NT2/D1 (cell line): ENCODE results near the gene PRPF39.

Source experiments
- DNase-seq: peaks from one replicate; pipeline ENCODE4 v3.0.0-alpha.2; 2011; ENCODE audit warnings: low read depth, low spot score
- H3K27me3 ChIP-seq: 2 replicates; pipeline ENCODE4 v1.6.0; 2011; ENCODE audit warnings: mild to moderate bottlenecking; ENCODE audit not compliant: insufficient read length, insufficient read depth
- H3K36me3 ChIP-seq: 2 replicates; pipeline ENCODE4 v1.6.1; 2011; ENCODE audit warnings: mild to moderate bottlenecking, low read length, mixed read lengths; ENCODE audit not compliant: insufficient read depth, insufficient read length
- H3K4me1 ChIP-seq: 2 replicates; pipeline ENCODE4 v1.5.1; 2011; ENCODE audit not compliant: insufficient read depth, insufficient read length
- H3K4me3 ChIP-seq: 2 replicates; pipeline ENCODE4 v1.5.1; 2011; ENCODE audit warnings: low read depth; ENCODE audit not compliant: insufficient read length
- H3K9ac ChIP-seq: 2 replicates; pipeline ENCODE4 v1.6.0; 2011; ENCODE audit warnings: low read depth; ENCODE audit not compliant: insufficient read length
- H3K9me3 ChIP-seq: 2 replicates; pipeline ENCODE4 v1.5.1; 2011; ENCODE audit warnings: mild to moderate bottlenecking, low read length; ENCODE audit not compliant: insufficient read depth
- SUZ12 ChIP-seq: IDR thresholded peaks from 2 replicates; pipeline ENCODE4 v1.6.1; 2011; ENCODE audit not compliant: insufficient read length, insufficient read depth; ENCODE audit errors: extremely low read depth
- YY1 ChIP-seq: IDR thresholded peaks from 2 replicates; pipeline ENCODE4 v1.6.1; 2011; ENCODE audit not compliant: insufficient read length, insufficient read depth
- ZNF274 ChIP-seq: IDR thresholded peaks from 2 replicates; pipeline ENCODE4 v1.6.1; 2011; ENCODE audit warnings: mild to moderate bottlenecking, low read depth, low read length

The PRPF39 gene

DNA sequence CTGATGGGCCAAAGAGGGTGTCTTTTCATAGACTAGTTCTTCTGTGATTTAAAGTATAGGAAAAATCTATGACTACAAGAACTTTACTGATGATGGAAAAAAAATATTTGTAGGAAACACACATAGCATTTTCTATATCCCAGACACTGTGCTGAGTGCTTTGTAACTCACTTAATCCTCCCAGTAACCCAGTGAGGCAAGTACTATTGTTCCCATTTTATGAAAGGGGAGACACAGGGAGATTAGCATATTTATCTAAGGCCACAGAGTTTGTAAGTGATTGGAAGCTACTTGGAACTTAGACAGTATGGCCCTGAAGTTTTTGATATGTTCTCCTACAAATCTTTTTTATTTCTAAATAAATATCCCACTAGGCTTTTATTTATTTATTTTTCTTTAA lies 19.9 kb downstream of the PRPF39 start:
- Histone ChIP-seq H3K4me1 (no peaks in the 10 kb centered on the region), H3K4me3 (no peak overlapping the region), H3K9me3 (no peaks in the 10 kb centered on the region), H3K9ac (no peak overlapping the region), H3K36me3 (peaks cover 52% of the 10 kb centered on the region), H3K27me3 (no peaks in the 10 kb centered on the region)
- TF ChIP-seq ZNF274 (no peak), YY1 (no peak), SUZ12 (no peak)
- no peak for DNase-seq

GRCh38 chr14:45104561-45104960 lies 20.6 kb downstream of the PRPF39 start:
- Histone ChIP-seq H3K27me3 (no peaks in the 10 kb centered on the region), H3K4me3 (no peak overlapping the region), H3K9ac (no peak overlapping the region), H3K4me1 (no peaks in the 10 kb centered on the region), H3K36me3 (peaks cover 60% of the 10 kb centered on the region), H3K9me3 (no peaks in the 10 kb centered on the region)
- DNase-seq: no peak
- no peak for TF ChIP-seq ZNF274
- no peak for TF ChIP-seq SUZ12
- no peak for TF ChIP-seq YY1

GRCh38 chr14:45112896-45113781 lies 29.2 kb downstream of the PRPF39 start:
- no peaks in the 10 kb centered on the region for H3K4me1 ChIP-seq
- H3K9me3 ChIP-seq: no peaks in the 10 kb centered on the region
- peaks cover 73% of the 10 kb centered on the region for H3K36me3 ChIP-seq
- TF ChIP-seq YY1: no peak
- TF ChIP-seq ZNF274: no peak
- TF ChIP-seq SUZ12: no peak
- no peaks in the 10 kb centered on the region for H3K27me3 ChIP-seq
- no peak overlapping the region for H3K9ac ChIP-seq
- no peak for DNase-seq
- H3K4me3 ChIP-seq: no peak overlapping the region

GRCh38 chr14:45114327-45114726 lies 30.4 kb downstream of the PRPF39 start:
- Histone ChIP-seq H3K9ac (no peak overlapping the region), H3K27me3 (no peaks in the 10 kb centered on the region), H3K36me3 (peaks cover 74% of the 10 kb centered on the region), H3K9me3 (no peaks in the 10 kb centered on the region), H3K4me3 (no peak overlapping the region), H3K4me1 (no peaks in the 10 kb centered on the region)
- TF ChIP-seq ZNF274 (no peak), YY1 (no peak), SUZ12 (no peak)
- DNase-seq: no peak

DNA sequence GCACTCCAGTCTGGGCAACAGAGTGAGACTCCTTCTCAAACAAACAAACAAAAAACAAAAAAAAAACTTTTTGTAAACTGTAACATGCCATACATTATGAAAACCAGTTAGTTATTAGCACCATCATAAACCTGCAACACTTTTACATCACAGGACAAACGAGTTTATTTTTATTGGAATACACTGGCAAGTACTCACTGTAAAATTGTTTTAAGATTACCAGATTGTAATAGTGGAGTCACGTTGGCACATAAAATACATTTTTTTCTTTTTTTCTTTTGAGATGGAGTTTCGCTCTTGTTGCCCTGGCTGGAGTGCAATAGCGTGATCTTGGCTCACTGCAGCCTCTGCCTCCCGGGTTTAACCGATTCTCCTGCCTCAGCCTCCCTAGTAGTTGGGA lies 34.7 kb downstream of the PRPF39 start:
- TF ChIP-seq SUZ12 (no peak), ZNF274 (no peak), YY1 (no peak)
- H3K4me3 ChIP-seq: no peak overlapping the region
- DNase-seq: no peak
- H3K4me1 ChIP-seq: no peaks in the 10 kb centered on the region
- peaks cover 59% of the 10 kb centered on the region for H3K36me3 ChIP-seq
- H3K9ac ChIP-seq: no peak overlapping the region
- no peaks in the 10 kb centered on the region for H3K27me3 ChIP-seq
- H3K9me3 ChIP-seq: no peaks in the 10 kb centered on the region

GRCh38 chr14:45120096-45120495 lies 36.2 kb downstream of the PRPF39 start:
- Histone ChIP-seq H3K27me3 (no peaks in the 10 kb centered on the region), H3K4me1 (no peaks in the 10 kb centered on the region), H3K4me3 (no peak overlapping the region), H3K36me3 (peaks cover 55% of the 10 kb centered on the region), H3K9ac (no peak overlapping the region), H3K9me3 (no peaks in the 10 kb centered on the region)
- no peak for TF ChIP-seq YY1
- no peak for TF ChIP-seq SUZ12
- DNase-seq: no peak

- H3K9me3 ChIP-seq: no peaks in the 10 kb centered on the region
- H3K4me1 ChIP-seq: no peaks in the 10 kb centered on the region
- no peak overlapping the region for H3K9ac ChIP-seq
- H3K36me3 ChIP-seq: peaks cover 57% of the 10 kb centered on the region
- no peaks in the 10 kb centered on the region for H3K27me3 ChIP-seq
- no peak for TF ChIP-seq SUZ12
- TF ChIP-seq ZNF274: no peak
- TF ChIP-seq YY1: no peak
- no peak overlapping the region for H3K4me3 ChIP-seq
- no peak for DNase-seq
Measured at GRCh38 chr14:45123271-45123670, 39.4 kb downstream of the PRPF39 start.
